Activated CD4-positive, alpha-beta T cell treated with anti-CD3 and anti-CD28 coated beads, Interleukin-2, amount 10 ng/mL, durations not matched to agents 24 days and 14 days (primary cell): ENCODE data around the gene PCBP4. TPM values are rescaled to one million over a fixed set of nuclear protein-coding genes. Genes with fewer than 3 reads are reported as not detected.

ENCODE experiments used
- DNase-seq: peaks from one replicate; pipeline ENCODE4 v3.0.0; 2022
- H3K27ac Mint-ChIP-seq: one replicate; pipeline ENCODE4 v1.8.0; 2022; ENCODE audit warnings: mild to moderate bottlenecking, mixed read lengths
- H3K27me3 Mint-ChIP-seq: one replicate; pipeline ENCODE4 v1.8.0; 2022; ENCODE audit warnings: mixed read lengths
- H3K36me3 Mint-ChIP-seq: one replicate; pipeline ENCODE4 v1.8.0; 2022; ENCODE audit warnings: low read depth, mild to moderate bottlenecking, mixed read lengths
- H3K4me1 Mint-ChIP-seq: one replicate; pipeline ENCODE4 v1.8.0; 2021; ENCODE audit warnings: mixed read lengths
- H3K4me3 Mint-ChIP-seq: one replicate; pipeline ENCODE4 v1.8.0; 2022; ENCODE audit warnings: mild to moderate bottlenecking, moderate library complexity, mixed read lengths
- H3K9me3 Mint-ChIP-seq: one replicate; pipeline ENCODE4 v1.8.0; 2021; ENCODE audit warnings: mixed read lengths
- intact Hi-C: fragments of 100-400 bp; cut with micrococcal nuclease; formaldehyde crosslinking; loops from one replicate; pipeline ENCODE4 v1.15.1; 2023
- total RNA-seq: library from RNA; stranded (reverse); gene quantifications from 2 replicates; pipeline ENCODE4 v1.2.3, GENCODE V29; 2022

The PCBP4 gene
- total RNA-seq, 1 donor from 2014 or later: 16.8 TPM

DNA sequence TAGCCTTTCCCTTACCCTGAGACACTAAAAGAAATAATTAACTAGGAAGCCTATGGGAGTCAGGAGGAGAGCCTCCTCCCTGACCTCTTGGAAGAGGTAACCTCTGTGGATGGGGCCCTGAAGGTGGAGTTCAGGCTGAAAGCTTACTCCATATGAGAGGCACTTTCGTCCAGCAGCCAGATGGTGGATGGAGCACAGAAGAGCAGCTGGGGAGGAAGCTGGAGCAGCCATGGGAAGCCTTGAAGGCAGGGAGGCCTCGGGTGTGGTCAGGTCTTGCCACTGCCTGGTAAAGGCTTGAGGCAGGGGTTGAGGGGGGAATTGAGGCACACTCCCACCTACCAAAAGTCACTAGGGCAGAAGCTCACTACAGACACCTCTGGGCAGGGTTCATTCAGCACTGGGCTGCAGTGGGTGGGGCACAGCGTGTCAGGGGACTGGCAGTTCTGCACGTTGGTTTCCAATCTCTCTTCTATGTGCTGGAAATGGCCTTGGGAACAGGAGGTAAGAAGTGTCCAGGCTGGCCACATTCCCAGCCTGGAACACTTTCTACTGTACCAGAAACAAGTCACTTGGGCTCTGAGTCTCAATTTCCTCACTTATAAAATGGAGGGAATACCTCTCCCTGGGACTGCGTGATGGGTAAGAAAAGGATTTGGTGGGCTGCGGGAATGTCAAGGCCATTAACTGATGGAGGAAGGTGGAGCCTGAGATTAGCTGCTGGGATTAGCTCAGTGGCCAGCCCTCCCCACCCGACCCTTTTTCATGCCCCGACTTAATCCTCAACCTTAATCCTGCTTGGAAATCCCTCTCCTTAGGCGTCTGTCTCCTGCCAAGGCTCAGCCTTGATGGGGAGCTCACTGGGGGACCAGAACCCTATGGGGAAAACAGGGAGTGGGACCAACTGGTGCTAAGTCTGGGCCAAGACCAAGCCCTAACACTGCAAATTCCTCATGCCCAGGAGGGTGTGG is 5.4 kb downstream of the PCBP4 start:
- Mint-ChIP-seq H3K27me3 (peaks cover 5% of the 10 kb centered on the region), H3K4me3 (no peak overlapping the region), H3K36me3 (peaks cover 3% of the 10 kb centered on the region), H3K27ac (no peak overlapping the region), H3K9me3 (no peaks in the 10 kb centered on the region), H3K4me1 (peaks cover 9% of the 10 kb centered on the region)
- intact Hi-C loops: no loop called here
- DNase-seq: no peak

DNA sequence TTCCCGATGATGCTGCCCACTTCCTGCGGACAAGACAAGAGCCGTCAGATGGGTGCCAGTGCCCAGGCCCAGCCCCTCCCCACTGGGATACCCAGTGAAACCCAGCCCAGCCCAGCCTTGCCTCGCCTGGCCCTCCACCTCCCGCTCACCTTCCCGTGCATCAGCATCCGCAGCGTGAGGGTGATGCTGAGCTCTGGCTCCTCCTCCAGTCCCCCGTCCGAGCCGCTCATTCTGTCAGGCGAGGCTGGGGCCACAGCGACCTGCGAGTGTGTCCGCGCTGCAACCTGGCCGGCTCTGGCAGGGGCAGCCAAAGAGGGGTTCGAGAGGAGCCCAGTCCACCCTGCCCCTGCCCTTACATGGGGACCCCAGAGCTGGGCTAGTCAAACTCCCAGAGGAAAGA is 6.2 kb downstream of the PCBP4 start:
- Mint-ChIP-seq H3K4me1 (peaks cover 9% of the 10 kb centered on the region), H3K27ac (no peak overlapping the region), H3K27me3 (peaks cover 7% of the 10 kb centered on the region), H3K9me3 (no peaks in the 10 kb centered on the region), H3K4me3 (no peak overlapping the region), H3K36me3 (peaks cover 3% of the 10 kb centered on the region)
- intact Hi-C loops: no loop called here
- no peak for DNase-seq

- intact Hi-C loops: no loop called here
- no peak overlapping the region for H3K4me3 Mint-ChIP-seq
- H3K27ac Mint-ChIP-seq: no peak overlapping the region
- DNase-seq: no peak
- H3K36me3 Mint-ChIP-seq: peaks cover 3% of the 10 kb centered on the region
- H3K9me3 Mint-ChIP-seq: no peaks in the 10 kb centered on the region
- peaks cover 4% of the 10 kb centered on the region for H3K4me1 Mint-ChIP-seq
- H3K27me3 Mint-ChIP-seq: peaks cover 6% of the 10 kb centered on the region
Measured at GRCh38 chr3:51960386-51960785, 6.9 kb downstream of the PCBP4 start.

DNA sequence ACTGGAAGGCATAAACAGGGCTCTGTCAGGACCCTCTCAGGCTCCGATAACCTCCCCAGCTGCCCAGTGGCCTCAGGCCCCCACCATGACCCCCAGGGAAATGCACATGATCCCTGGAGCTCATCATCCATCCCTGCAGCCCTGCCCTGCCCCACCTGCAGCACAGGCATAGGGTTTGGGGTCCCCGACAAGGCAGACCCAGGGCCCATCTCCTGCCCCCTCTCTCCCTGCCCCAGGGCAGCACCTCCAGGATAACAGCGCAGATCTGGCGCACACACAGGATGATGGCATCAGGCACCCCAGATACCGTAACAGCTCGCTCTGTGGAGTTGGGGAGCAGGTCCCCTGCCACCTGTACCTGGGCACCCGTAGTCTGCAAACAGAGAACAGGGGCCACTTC is 7.6 kb downstream of the PCBP4 start:
- Mint-ChIP-seq H3K4me3 (no peak overlapping the region), H3K27me3 (peaks cover 11% of the 10 kb centered on the region), H3K4me1 (peaks cover 2% of the 10 kb centered on the region), H3K36me3 (peaks cover 3% of the 10 kb centered on the region), H3K9me3 (no peaks in the 10 kb centered on the region), H3K27ac (no peak overlapping the region)
- DNase-seq: no peak
- intact Hi-C loops: no loop called here

GRCh38 chr3:51958603-51959521 is 8.4 kb downstream of the PCBP4 start:
- DNase-seq: no peak
- intact Hi-C loops: no loop called here
- H3K27ac Mint-ChIP-seq: no peak overlapping the region
- H3K9me3 Mint-ChIP-seq: no peaks in the 10 kb centered on the region
- H3K4me1 Mint-ChIP-seq: peaks cover 2% of the 10 kb centered on the region
- peaks cover 19% of the 10 kb centered on the region for H3K27me3 Mint-ChIP-seq
- peaks cover 3% of the 10 kb centered on the region for H3K36me3 Mint-ChIP-seq
- H3K4me3 Mint-ChIP-seq: no peak overlapping the region

DNA sequence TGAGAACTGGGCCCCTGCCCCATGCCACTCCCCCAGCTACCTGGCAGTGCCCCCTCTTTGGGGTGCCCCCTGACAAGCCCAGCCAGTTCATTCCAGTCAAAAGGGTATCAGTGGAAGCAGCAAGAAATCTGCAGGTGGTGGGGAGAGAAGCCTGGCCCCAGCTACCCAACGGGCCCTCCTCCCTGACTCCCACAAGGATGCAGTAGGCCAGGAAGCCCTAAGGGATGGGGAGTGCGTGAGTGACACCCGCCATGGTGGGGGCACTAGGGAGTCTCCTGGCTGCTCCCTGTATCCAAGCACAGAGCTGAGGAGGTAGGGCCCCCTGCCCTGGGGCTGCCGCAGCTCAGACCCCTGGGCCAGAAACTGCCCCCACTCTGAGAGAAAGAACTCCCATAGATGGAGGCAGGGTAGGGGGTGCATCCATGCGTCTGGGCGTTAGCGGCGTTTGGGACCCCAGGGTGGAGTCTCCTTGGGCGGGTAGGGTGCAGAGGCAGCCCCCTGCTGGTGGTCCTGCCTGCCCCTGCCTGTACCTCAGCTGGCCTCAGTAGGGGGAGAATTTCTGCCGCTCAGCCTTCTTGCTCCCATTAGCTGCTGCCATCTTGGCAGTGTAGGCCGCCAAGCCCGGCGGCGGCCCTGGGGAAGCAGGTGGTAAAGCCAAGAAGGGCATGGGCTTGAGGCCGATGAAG is 9.6 kb downstream of the PCBP4 start:
- Mint-ChIP-seq H3K4me3 (no peak overlapping the region), H3K9me3 (no peaks in the 10 kb centered on the region), H3K27ac (no peak overlapping the region), H3K4me1 (no peaks in the 10 kb centered on the region), H3K27me3 (peaks cover 30% of the 10 kb centered on the region), H3K36me3 (peaks cover 3% of the 10 kb centered on the region)
- no peak for DNase-seq
- intact Hi-C loops: no loop called here

DNA sequence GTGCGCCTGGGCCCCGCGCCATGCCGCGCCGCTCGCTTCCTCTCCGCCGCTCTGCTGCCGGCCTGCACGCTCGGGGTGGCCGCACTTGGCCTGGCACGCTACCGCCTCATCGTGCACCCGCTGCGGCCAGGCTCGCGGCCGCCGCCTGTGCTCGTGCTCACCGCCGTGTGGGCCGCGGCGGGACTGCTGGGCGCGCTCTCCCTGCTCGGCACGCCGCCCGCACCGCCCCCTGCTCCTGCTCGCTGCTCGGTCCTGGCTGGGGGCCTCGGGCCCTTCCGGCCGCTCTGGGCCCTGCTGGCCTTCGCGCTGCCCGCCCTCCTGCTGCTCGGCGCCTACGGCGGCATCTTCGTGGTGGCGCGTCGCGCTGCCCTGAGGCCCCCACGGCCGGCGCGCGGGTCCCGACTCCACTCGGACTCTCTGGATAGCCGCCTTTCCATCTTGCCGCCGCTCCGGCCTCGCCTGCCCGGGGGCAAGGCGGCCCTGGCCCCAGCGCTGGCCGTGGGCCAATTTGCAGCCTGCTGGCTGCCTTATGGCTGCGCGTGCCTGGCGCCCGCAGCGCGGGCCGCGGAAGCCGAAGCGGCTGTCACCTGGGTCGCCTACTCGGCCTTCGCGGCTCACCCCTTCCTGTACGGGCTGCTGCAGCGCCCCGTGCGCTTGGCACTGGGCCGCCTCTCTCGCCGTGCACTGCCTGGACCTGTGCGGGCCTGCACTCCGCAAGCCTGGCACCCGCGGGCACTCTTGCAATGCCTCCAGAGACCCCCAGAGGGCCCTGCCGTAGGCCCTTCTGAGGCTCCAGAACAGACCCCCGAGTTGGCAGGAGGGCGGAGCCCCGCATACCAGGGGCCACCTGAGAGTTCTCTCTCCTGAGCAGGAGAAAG is 11.1 kb downstream of the PCBP4 start:
- no peak overlapping the region for H3K27ac Mint-ChIP-seq
- H3K4me3 Mint-ChIP-seq: no peak overlapping the region
- peaks cover 3% of the 10 kb centered on the region for H3K36me3 Mint-ChIP-seq
- DNase-seq: peak; percentile 74
- no peaks in the 10 kb centered on the region for H3K9me3 Mint-ChIP-seq
- peaks cover 29% of the 10 kb centered on the region for H3K27me3 Mint-ChIP-seq
- intact Hi-C loops: no loop called here
- no peaks in the 10 kb centered on the region for H3K4me1 Mint-ChIP-seq

DNA sequence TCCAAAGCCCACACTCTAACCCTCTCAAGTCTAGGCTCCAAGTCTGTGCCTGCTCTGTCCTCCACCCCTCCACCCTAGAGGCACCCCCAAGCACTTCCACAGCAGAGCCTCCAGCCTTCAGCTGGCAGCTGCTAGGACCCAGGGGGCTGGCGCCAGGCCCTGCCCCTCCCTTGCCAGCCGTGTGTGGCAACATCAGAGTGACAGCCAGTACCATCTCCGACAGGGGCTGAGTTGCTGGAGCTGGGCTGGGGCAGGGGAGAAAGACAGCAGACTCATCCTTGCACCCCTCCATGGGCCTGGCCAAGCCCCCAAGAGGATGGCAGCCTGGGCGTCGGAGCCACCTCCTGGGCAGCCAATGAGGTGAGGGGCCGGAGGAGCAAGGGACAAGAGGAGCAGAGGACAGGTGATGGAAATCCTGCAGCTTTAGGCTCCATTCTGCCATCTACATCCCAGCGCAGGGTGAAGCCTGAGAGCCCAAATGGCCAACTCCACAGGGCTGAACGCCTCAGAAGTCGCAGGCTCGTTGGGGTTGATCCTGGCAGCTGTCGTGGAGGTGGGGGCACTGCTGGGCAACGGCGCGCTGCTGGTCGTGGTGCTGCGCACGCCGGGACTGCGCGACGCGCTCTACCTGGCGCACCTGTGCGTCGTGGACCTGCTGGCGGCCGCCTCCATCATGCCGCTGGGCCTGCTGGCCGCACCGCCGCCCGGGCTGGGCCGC is 11.9 kb downstream of the PCBP4 start, which contains the start of gene GPR62:
Gene GPR62 (plus strand): TSS at position 207 of the 718 bp plus-strand sequence. CDS start 272 bp downstream, at position 479.
- Mint-ChIP-seq H3K27me3 (peaks cover 29% of the 10 kb centered on the region), H3K9me3 (no peaks in the 10 kb centered on the region), H3K4me1 (no peaks in the 10 kb centered on the region), H3K36me3 (peaks cover 3% of the 10 kb centered on the region), H3K4me3 (no peak within 1 kb of the TSS), H3K27ac (no peak within 1 kb of the TSS)
- intact Hi-C loops: no loop called here
- DNase-seq: no peak

GRCh38 chr3:51954713-51955112 is 12.5 kb downstream of the PCBP4 start:
- Mint-ChIP-seq H3K36me3 (peaks cover 3% of the 10 kb centered on the region), H3K4me3 (no peak overlapping the region), H3K9me3 (no peaks in the 10 kb centered on the region), H3K27ac (no peak overlapping the region), H3K27me3 (peaks cover 29% of the 10 kb centered on the region), H3K4me1 (no peaks in the 10 kb centered on the region)
- intact Hi-C loops: no loop called here
- DNase-seq: no peak

GRCh38 chr3:51954105-51954504 is 13.1 kb downstream of the PCBP4 start:
- H3K27me3 Mint-ChIP-seq: peaks cover 29% of the 10 kb centered on the region
- DNase-seq: no peak
- H3K9me3 Mint-ChIP-seq: no peaks in the 10 kb centered on the region
- no peak overlapping the region for H3K27ac Mint-ChIP-seq
- H3K4me1 Mint-ChIP-seq: no peaks in the 10 kb centered on the region
- H3K36me3 Mint-ChIP-seq: peaks cover 3% of the 10 kb centered on the region
- H3K4me3 Mint-ChIP-seq: no peak overlapping the region
- intact Hi-C loops: no loop called here

DNA sequence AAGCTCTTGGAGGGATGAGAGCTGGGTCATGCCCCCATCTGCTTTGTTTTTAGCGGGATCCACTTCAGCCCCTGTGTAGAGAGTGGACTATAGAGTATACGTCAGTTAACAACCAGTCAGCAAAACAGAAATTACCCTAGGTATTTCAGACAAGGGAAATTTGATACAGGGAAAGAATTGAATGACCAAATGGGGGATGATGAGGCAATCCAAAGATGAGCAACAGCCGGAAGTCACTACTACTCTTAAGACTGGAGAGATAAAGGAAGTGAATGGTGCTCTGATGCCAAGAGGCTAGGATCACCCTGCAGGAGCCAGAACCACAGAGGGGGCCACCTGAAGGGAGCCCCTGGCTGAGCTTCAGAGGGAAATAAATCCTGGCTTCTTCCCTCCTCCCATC is 13.8 kb downstream of the PCBP4 start:
- Mint-ChIP-seq H3K27ac (no peak overlapping the region), H3K9me3 (no peaks in the 10 kb centered on the region), H3K36me3 (peaks cover 6% of the 10 kb centered on the region), H3K27me3 (peaks cover 29% of the 10 kb centered on the region), H3K4me3 (no peak overlapping the region), H3K4me1 (no peaks in the 10 kb centered on the region)
- DNase-seq: no peak
- intact Hi-C loops: no loop called here

- DNase-seq: no peak
- Mint-ChIP-seq H3K27me3 (peaks cover 26% of the 10 kb centered on the region), H3K27ac (no peak overlapping the region), H3K4me1 (no peaks in the 10 kb centered on the region), H3K36me3 (peaks cover 3% of the 10 kb centered on the region), H3K4me3 (no peak overlapping the region), H3K9me3 (no peaks in the 10 kb centered on the region)
- intact Hi-C loops: no loop called here
Measured at GRCh38 chr3:51950899-51951298, 16.4 kb downstream of the PCBP4 start.
